Measurements from ENCODE around the gene PYGO2.

The PYGO2 gene

DNA sequence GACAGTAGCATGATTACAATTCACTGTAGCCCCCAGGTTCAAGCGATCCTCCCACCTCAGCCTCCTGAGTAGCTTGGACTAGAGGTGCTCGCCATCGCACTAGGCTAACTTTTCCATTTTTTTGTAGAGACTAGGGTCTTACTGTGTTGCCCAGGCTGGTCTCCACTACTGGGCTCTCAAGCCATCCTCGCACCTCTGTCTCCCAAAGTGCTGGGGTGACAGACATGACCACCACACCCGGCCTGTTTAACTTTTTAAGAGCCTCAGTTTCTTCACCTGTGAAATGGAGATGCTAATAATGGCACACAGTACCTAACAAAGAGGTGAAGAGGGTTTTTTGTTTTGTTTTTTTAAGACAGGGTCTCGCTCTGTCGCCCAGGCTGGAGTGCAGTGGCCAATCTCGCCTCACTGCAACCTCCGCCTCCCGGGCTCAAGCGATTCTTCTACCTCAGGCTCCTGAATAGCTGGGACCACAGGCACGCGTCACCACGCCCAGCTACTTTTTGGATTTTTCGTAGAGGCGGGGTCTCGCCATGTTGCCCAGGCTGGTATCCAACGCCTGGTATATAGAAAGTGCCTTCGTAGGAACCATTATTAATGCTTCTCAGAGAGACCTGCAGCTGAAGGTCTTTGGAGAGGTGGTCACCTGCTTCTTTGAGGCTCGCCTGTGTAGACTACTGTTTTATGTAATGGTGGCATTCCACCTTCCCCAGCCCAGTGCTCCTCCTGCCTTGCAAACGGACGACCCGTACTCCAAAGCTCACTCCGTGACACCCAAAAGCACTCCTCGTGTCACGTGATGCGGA, 25.6 kb downstream of the PYGO2 start:
- peaks cover 14% of the 10 kb centered on the region for H3K79me2 ChIP-seq (ENCODE audit: low read length)
- H3K4me2 ChIP-seq (ENCODE audit: low read length) = peak overlapping the region; percentile 84

DNA sequence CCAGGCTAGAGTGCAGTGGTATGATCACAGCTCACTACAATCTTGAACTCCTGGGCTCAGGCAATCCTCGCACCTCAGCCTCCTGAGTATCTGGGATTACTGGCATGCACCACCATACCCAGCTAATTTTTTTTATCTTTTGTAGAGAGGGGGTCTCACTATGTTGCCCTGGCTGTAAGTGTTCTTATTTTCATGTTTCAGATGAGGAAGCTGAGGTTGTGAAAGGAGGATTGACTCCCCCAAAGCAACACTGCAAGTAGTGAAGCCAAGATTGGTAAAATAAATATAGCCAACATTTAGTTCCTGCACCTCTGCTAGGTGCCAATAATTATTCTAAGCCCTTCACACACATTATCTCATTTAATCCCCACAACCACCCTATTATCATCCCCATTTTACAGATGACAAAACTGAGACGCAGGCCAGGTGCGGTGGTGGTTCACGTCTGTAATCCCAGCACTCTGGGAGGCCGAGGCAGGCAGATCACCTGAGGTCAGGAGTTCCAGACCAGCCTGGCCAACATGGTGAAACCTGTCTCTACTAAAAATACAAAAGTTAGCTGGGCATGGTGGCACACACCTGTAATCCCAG, 27.1 kb downstream of the PYGO2 start:
- Histone ChIP-seq H3K27ac (ENCODE audit: low read length) (no peak overlapping the region), H3K4me3 (ENCODE audit: low read length) (no peak overlapping the region), H3K4me2 (ENCODE audit: low read length) (no peak overlapping the region), H3K4me1 (ENCODE audit: low read length) (peaks cover 14% of the 10 kb centered on the region), H3K9me3 (ENCODE audit: insufficient read depth, low read length) (no peaks in the 10 kb centered on the region), H3K79me2 (ENCODE audit: low read length) (peaks cover 14% of the 10 kb centered on the region), H4K20me1 (ENCODE audit: insufficient read depth, low read length) (no peaks in the 10 kb centered on the region), H2AFZ (ENCODE audit: low read depth, low read length) (no peak overlapping the region), H3K27me3 (ENCODE audit: low read depth, low read length) (no peaks in the 10 kb centered on the region), H3K9ac (ENCODE audit: low read length) (no peak overlapping the region), H3K36me3 (replicated peaks; ENCODE audit: low read depth, low read length) (peaks cover 5% of the 10 kb centered on the region)
- no peak for TF ChIP-seq EZH2phosphoT487 (IDR thresholded peaks at IDR 0.05; ENCODE audit: low read depth)
- TF ChIP-seq, protein P1, sequence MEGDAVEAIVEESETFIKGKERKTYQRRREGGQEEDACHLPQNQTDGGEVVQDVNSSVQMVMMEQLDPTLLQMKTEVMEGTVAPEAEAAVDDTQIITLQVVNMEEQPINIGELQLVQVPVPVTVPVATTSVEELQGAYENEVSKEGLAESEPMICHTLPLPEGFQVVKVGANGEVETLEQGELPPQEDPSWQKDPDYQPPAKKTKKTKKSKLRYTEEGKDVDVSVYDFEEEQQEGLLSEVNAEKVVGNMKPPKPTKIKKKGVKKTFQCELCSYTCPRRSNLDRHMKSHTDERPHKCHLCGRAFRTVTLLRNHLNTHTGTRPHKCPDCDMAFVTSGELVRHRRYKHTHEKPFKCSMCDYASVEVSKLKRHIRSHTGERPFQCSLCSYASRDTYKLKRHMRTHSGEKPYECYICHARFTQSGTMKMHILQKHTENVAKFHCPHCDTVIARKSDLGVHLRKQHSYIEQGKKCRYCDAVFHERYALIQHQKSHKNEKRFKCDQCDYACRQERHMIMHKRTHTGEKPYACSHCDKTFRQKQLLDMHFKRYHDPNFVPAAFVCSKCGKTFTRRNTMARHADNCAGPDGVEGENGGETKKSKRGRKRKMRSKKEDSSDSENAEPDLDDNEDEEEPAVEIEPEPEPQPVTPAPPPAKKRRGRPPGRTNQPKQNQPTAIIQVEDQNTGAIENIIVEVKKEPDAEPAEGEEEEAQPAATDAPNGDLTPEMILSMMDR (IDR thresholded peaks at IDR 0.05; ENCODE audit: low read depth, low read length) = no peak

More for the DNA sequence above, 25.6 kb downstream of the PYGO2 start:
- H3K4me1 ChIP-seq (ENCODE audit: low read length) = peaks cover 25% of the 10 kb centered on the region
- no peaks in the 10 kb centered on the region for H4K20me1 ChIP-seq (ENCODE audit: insufficient read depth, low read length)
- H3K27ac ChIP-seq (ENCODE audit: low read length) = peak overlapping the region; percentile 81
- H3K27me3 ChIP-seq (ENCODE audit: low read depth, low read length) = no peaks in the 10 kb centered on the region
- peak overlapping the region; percentile 84 for H3K9ac ChIP-seq (ENCODE audit: low read length)
- H3K36me3 ChIP-seq (replicated peaks; ENCODE audit: low read depth, low read length) = peaks cover 3% of the 10 kb centered on the region
- TF ChIP-seq, protein P1 (IDR thresholded peaks at IDR 0.05; ENCODE audit: low read depth, low read length) = no peak
- no peak for TF ChIP-seq EZH2phosphoT487 (IDR thresholded peaks at IDR 0.05; ENCODE audit: low read depth)
- peak overlapping the region; percentile 83 for H2AFZ ChIP-seq (ENCODE audit: low read depth, low read length)
- no peaks in the 10 kb centered on the region for H3K9me3 ChIP-seq (ENCODE audit: insufficient read depth, low read length)
- H3K4me3 ChIP-seq (ENCODE audit: low read length) = peak overlapping the region; percentile 78

DNA sequence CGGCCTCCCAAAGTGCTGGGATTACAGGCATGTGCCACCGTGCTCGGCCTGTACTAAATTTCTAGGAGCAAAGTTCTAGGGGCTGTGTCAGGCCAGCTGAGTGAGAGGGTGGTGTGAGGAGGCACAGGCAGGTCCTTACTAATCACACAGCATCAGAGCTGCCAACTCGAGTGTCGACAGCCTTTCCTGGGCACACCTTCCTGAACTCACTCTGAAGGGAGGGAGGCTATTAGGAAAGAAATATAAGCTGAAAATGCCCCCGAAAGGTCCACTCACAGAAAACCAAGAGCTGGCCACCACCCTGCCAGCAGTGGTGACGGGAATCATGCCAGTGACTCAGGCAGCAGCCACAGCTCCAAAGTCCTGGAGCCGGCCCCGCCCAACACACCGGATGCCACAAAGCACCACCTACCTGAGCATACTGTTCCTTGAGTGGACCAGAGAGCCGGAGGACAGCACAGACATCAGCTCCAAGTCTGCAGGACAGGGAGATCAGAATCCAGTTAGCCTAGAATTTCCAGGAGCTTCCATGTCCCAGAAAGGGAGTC, 29.6 kb downstream of the PYGO2 start:
- Histone ChIP-seq H3K4me2 (ENCODE audit: low read length) (no peak overlapping the region), H3K27me3 (ENCODE audit: low read depth, low read length) (no peaks in the 10 kb centered on the region), H3K36me3 (replicated peaks; ENCODE audit: low read depth, low read length) (peaks cover 16% of the 10 kb centered on the region), H2AFZ (ENCODE audit: low read depth, low read length) (no peak overlapping the region), H3K9me3 (ENCODE audit: insufficient read depth, low read length) (no peaks in the 10 kb centered on the region), H3K27ac (ENCODE audit: low read length) (no peak overlapping the region), H4K20me1 (ENCODE audit: insufficient read depth, low read length) (no peaks in the 10 kb centered on the region), H3K4me3 (ENCODE audit: low read length) (no peak overlapping the region), H3K79me2 (ENCODE audit: low read length) (peaks cover 14% of the 10 kb centered on the region), H3K9ac (ENCODE audit: low read length) (no peak overlapping the region), H3K4me1 (ENCODE audit: low read length) (peaks cover 7% of the 10 kb centered on the region)
- TF ChIP-seq EZH2phosphoT487 (IDR thresholded peaks at IDR 0.05; ENCODE audit: low read depth) = no peak
- TF ChIP-seq, protein P1 (IDR thresholded peaks at IDR 0.05; ENCODE audit: low read depth, low read length) = no peak

DNA sequence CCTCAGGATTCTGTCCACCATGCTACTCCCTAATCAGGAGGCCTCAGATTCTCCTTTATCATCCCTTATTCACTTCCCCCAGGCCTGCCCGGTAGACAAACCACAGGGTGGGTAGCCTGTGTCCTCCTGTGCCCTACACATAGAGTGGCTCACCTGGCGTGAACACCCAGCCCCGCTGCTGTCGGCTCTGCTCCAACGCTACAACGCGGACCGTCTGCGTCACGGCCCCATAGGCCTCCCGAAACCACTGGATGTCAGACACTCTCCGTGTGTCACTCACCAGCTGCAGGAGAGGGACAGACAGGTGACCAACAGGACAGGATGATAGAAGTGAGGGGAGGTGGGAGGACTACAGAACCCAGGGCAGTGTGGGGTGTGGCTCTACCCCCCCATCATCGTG, 35.4 kb downstream of the PYGO2 start:
- peaks cover 44% of the 10 kb centered on the region for H3K36me3 ChIP-seq (replicated peaks; ENCODE audit: low read depth, low read length)
- no peaks in the 10 kb centered on the region for H3K4me1 ChIP-seq (ENCODE audit: low read length)
- no peak overlapping the region for H3K4me2 ChIP-seq (ENCODE audit: low read length)
- H3K27me3 ChIP-seq (ENCODE audit: low read depth, low read length) = no peaks in the 10 kb centered on the region
- H3K4me3 ChIP-seq (ENCODE audit: low read length) = no peak overlapping the region
- no peak for TF ChIP-seq EZH2phosphoT487 (IDR thresholded peaks at IDR 0.05; ENCODE audit: low read depth)
- TF ChIP-seq, protein P1 (IDR thresholded peaks at IDR 0.05; ENCODE audit: low read depth, low read length) = no peak
- H3K9me3 ChIP-seq (ENCODE audit: insufficient read depth, low read length) = no peaks in the 10 kb centered on the region
- no peak overlapping the region for H3K27ac ChIP-seq (ENCODE audit: low read length)
- H3K79me2 ChIP-seq (ENCODE audit: low read length) = no peaks in the 10 kb centered on the region
- no peaks in the 10 kb centered on the region for H4K20me1 ChIP-seq (ENCODE audit: insufficient read depth, low read length)
- H3K9ac ChIP-seq (ENCODE audit: low read length) = no peak overlapping the region
- H2AFZ ChIP-seq (ENCODE audit: low read depth, low read length) = no peak overlapping the region

All from OCI-LY3 (cell line).